GM10847 (cell line): ENCODE data around the gene LGALS7B.

Source experiments
- POLR2A ChIP-seq: IDR thresholded peaks from 2 replicates; pipeline ENCODE4 v1.6.1; 2011; ENCODE audit not compliant: insufficient read length; ENCODE audit errors: extremely low read depth

Gene LGALS7B

DNA sequence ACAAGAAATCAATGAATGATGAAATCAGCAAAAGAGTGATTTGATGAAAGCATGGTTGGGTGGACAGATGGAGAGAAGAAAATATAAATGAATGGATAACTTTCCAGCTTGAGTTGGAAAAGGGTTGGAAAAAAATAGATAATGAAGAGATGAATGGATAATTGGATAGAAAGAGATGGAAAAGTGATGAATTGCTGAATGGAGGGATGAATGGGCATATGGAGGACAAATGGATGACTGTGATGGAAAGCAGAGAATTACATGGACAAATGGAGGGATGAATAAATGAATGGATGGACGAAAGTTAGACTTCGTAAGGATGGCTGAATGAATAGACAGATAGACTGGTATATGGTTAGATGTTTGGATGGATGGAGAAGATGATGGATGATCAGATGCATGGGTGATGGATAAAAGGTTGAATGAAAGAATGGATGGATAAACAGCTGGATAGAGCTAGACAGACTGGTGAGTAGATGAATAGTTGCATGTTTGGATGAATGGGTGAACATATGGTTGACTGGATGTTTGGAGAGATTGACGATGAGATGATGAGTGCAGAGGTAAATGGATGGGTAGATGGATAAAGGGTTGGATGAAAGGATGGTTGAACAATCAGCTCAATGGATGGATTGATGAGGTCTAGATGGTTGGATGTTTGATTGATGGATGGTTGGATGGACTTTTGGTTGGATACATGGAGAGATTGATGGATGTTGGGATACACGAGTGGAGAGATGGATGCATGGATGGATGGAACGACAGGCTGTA is 11.8 kb downstream of the LGALS7B start:
- no peak for TF ChIP-seq POLR2A

DNA sequence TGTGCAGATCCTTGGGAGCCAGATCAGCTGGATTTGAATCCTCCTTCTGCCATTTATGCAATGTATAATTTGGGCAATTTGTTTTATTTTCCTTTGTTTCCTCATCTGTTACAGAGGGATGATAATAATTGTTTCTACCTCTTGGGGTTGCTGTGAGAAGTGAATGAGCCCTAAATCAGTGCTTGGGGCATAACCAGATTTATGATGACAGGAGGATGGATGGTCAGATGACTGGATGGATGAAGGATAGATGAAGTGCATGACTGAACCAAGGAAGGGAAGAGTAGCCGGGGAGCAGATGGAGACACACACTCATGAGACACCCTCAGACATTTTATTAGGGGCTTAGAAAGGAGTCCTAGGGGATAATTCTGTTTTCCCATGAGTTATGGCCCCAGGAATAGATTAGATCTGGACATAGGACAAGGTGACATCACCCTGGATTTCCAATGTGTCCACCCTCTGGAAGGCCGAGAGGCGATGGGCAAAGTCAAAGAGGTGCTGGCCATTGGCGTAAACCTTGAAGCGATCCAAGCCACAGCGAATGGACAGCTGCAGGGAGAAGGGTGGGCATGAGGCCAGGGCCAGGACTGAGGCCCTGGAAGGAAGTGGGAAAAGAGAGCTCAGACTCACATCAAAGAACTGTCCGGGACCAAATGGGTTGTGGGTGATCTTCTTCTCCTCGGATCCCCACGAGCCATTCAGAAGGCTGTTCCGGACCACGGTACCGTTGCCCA is 12.5 kb downstream of the LGALS7B start:
- no peak for TF ChIP-seq POLR2A

DNA sequence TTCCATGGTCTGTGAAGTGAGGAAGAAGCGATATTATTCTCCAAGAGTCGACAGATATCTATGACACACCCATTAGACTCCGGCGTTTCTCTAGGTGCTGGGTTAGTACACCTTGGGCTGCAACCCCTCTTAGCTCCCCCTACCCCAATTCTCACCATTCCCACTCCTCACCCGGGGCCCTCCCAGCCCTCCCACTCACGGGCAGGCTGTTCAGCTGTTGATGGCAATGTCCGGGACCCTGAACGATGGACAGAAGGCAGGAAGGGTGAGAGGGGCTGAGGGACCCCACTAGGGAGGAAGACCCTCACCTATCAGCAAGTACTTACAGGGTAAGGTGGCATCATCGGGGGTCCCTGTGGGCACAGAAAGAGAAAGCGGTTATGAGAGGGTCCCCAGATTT is 14.5 kb downstream of the LGALS7B start:
- TF ChIP-seq POLR2A: no peak

DNA sequence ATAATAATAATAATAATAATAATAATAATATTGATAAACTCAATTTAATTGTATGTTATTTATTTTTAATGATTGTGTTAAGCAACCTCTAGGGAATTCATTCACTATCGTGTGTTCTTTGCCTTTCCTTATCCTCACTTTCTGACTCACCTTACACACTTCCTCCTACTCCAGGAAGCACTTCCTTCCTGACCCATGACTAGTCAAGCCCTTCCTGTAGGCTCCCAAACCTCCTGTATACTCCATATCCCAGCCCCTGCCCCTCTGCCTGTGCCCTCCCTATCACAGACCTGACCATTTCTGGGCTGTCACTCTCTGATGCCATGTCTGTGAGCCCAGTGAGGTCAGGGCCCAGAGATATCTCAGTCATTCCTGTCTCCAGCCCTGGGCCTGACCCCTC is 16.2 kb downstream of the LGALS7B start:
- no peak for TF ChIP-seq POLR2A

DNA sequence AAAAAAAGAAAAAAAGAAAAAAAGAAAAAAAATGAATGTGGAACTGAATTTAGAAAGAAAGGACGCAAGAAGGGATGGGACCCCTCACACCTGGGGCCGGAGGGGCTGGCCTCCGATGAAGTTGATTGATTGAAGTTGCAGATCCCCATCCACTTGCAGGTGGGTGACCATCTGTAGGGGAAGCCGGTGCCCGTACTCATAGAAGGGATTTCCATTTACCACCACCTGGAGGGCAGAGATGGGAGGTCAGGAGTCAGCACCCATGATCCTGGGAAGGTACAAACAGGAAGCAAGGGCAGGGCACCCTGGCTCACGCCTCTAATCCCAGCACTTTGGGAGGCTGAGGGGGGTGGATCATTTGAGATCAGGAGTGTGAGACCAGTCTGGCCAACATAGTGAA is 17.4 kb downstream of the LGALS7B start:
- TF ChIP-seq POLR2A: no peak

DNA sequence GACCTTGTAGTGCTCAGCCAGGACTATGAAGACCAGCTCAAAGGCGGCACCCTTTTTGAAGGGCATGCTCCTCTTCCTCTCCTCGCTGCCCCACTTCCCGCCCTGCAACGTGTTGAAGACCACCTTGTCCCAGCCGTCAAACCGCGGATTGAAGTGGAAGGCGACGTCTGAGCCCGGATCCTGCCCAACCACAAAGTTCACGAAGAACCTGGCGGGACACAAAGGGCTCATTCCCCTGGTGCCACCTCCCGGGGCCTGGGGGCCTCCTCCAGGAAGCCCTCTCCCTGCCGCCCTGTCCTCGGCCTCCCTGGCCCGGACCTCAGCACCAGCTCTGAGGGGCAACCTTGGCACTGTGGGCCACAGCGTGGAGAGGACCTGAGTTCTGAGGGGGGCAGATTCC is 19.7 kb downstream of the LGALS7B start:
- no peak for TF ChIP-seq POLR2A

DNA sequence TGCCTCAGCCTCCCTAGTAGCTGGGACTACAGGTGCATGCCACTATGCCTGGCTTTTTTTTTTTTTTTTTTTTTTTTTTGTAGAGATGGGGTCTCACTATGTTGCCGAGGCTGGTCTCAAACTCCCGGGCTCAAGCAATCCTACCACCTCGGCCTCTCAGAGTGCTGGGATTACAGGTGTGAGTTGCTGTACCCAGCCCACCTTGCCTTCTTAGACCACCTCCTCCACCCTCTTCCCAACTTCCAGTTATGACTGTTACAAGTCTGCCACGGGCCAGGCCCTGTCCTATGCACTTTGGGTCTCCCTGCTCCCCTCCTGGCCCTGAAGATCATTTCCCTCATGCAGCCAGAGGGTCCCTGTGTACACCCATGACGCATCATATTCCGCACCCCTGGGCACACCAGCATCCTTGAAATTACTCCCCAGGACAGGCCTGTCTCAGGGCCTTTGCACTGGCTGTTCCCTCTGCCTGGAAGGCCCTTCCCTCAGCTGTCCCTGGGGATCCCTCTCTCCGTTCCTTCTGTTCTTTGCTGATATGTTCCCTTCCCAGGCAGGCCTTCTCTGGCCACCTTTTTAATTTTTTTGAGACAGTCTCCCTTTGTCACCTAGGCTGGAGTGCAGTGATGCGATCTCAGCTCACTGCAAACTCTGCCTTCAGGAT is 20.7 kb downstream of the LGALS7B start:
- TF ChIP-seq POLR2A: no peak

DNA sequence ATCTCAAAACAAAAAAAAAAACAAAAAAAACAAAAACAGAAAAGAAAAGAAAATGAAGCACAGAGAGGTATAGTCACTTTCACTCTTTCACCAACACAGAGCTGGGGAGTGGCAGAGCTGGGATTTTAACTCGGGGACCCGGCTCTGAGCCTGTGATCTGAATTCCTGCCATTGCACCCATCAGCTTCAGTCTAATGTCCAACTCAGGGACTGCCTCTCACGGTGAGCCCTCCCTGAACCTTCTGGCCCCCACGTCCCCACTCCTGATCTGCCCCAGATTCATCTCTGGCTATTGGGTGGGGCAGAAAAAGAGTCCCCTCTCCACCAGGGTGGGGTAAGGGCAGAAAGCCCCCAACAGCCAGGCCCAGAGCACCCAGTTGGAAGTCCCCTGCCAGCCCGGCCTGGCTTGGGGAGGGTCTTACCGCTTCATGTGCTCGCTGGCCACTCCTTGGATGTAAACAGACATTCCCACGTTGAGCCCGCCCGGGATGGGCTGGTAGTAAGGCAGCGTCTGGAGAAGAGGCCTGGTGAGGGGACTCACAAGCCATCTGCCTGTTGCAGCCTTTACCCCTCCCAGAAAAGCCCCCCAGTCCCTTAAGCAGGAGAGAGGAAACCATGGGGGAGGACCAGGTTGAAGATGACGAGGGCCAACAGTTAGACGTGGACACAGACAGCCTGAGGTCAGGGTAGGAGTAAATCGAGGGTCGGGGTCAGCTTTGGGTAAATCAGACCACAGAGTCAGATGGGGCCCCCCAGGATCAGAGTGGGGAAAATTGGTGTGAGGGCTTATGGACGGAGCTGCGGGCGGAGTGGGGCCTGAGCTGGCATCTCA is 23.2 kb downstream of the LGALS7B start:
- no peak for TF ChIP-seq POLR2A

DNA sequence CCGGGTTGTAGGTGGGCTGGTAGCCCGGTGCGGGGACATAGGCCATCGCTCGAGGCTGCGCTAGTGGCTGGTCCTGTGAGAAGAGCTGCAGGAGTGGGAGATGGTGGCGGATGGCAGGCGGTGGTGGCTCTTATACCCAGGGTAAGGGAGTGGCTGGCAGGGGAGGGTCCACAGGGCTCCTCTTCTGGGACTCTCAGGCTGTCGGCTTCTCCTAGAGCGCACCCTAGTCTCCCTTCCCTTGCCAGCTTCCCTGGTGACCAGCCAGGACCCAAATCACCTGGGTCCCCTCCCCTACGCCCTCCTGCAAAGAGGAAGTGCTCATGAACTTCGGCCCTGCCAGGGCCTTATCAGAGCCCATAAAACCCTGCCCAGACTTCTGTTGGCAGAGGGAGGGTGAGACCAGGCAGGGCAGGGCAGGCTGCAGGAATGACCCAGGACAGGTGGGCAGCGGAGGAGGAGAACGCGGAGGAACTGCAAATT is 23.9 kb downstream of the LGALS7B start, which contains the start of gene LGALS4:
Gene LGALS4 (minus strand): TSS at position 105 of the 480 bp plus-strand sequence. CDS start 59 bp downstream, at position 46.
- no peak for TF ChIP-seq POLR2A

DNA sequence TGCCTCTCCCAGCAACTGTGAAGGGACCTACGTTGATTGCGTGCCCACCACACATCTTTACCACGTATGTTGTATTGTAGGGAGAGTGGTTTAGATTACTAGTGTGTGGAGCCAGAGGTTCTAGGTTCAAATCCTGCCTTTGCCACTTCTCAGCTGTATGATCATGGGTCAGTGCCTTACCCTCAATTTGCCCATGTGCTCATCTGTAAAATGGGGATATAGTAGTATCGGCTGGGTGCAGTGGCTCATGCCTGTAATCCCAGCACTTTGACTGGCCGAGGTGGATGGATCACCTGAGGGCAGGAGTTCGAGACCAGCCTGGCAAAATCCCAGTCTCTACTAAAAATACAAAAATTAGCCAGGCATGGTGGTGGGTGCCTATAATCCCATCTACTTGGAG is 24.3 kb downstream of the LGALS7B start:
- TF ChIP-seq POLR2A: no peak

DNA sequence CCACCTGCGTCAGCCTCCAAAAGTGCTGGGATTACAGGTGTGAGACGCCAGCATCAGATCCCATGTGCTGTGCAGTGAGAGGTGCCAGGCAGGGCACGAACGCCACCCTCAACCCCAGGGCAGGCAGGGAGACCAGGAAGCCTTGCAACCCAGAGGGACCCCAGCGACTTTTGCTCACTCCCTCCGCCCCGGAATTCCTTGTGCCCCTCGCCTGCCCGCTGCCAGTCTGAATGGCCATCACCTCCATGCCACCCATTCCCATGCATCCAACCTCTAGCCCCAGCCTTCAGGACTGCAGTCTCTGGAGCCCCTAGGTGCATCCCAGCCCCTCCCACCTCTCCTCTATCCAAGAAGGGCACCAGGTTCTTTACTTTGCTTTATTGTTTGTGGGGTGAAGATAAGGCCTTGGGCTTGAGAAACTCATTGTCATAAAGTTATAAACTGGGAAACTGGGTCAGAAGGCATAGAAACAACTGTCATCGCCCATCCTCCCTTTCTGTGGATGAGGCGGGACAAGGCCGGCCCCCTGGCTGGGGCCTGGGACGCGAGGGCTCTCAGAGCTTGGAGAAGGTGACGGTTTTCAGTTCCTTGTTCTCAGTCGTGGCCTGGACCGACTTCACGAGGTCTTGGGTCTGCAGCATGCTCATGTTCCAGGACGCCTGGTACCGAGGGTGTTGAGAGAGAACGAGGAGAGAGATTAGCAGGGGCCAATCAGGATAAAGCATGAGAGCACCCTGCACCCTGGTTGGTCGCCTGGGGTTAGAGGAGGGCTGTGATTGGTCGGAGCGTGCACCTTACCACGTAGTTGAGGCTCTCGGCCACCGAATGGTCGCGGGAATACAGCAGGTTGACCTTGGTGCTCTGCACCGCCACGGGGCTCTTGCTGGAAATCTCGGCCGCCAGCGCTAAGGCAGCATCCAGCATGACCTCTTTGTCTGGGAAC is 26.3 kb downstream of the LGALS7B start:
- TF ChIP-seq POLR2A: no peak

DNA sequence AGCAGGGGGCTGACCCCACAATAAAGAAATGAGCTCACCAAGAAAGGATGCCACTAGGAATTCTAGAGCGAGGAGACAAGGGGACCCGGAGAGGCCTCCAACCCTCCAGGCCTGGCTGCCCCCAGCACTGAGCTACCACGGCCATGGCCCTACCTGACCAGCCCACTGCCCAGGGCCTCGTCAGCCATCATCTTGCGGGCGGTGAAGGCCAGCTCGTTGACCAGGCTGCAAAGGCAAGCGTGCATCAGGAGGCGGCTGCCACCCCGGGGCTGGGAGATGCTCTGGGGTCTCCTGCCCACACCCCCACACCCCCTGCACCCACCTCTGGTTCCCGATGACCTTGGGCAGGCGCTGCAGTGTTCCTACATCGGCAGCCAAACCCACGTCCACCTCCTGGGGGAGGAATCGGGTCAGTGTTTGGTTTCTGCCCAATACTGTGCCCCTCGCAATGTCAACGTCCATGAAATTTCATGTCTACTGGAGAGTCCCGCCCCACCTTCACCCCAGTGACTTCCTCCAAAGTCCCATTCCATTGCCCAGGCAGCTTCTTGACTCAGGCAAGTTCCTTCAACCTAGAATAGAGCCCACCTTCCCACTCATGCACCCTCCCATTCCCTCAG is 27.2 kb downstream of the LGALS7B start:
- TF ChIP-seq POLR2A: no peak

DNA sequence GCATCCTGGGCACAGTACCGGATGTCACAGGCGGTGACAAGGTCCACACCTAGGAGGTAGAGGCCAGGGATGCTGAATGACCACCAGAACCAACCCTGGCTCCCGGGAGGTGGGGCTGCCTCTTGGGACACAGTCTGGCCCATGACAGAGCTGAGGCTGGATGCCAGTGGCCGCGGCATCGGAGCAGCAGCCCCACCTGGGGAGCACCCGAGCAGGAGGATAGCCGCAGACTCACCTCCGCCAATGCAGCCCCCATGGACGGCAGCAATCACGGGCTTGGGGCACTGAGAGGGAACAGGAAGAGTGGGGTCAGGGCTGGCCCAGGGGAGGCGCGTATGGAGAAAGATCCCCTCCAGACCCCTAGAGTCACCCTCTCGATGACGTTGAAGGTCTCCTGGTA is 28.1 kb downstream of the LGALS7B start:
- TF ChIP-seq POLR2A: no peak
